Uterus (tissue), 2 donors: ENCODE data around the gene ELL2.

Experiments
- POLR2A ChIP-seq, 2 donors: fragments of 450-650 bp; IDR thresholded peaks; one replicate each; pipeline ENCODE4 v1.6.1; 2016; ENCODE audit warnings: antibody characterized with exemption in 2 of 2, mild to moderate bottlenecking in 1 of 2, moderate library complexity in 1 of 2
- TF ChIP-seq, protein P1 (sequence below), 4 experiments: fragments of 200-600 bp in 2 of 4; fragments of 450-650 bp in 2 of 4; sonication (generic) in 2 of 4; IDR thresholded peaks; one replicate each; pipeline ENCODE4 v1.5.1; 2016 to 2019; ENCODE audit warnings: antibody characterized with exemption in 4 of 4, mild to moderate bottlenecking in 2 of 4, moderate library complexity in 1 of 4

DNA sequence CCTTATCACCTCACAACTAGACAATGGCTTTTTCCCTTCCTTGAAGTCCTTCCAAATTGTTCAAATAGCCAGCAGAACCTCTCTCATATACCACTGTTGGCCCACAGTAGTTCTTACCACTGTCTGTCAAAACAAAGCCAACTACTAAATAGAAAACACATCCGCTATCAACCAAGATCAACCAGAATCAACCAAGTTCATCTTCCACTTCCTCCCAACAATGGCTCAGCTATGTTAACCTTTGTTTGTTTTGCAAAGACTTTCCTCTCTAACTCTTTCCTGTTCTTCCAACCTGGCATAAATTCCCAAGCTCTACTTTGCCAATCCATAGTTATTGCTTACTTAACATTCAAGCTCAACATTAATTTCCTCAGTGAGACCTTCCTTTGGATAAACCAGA, 15.2 kb downstream of the ELL2 start:
- TF ChIP-seq, protein P1, sequence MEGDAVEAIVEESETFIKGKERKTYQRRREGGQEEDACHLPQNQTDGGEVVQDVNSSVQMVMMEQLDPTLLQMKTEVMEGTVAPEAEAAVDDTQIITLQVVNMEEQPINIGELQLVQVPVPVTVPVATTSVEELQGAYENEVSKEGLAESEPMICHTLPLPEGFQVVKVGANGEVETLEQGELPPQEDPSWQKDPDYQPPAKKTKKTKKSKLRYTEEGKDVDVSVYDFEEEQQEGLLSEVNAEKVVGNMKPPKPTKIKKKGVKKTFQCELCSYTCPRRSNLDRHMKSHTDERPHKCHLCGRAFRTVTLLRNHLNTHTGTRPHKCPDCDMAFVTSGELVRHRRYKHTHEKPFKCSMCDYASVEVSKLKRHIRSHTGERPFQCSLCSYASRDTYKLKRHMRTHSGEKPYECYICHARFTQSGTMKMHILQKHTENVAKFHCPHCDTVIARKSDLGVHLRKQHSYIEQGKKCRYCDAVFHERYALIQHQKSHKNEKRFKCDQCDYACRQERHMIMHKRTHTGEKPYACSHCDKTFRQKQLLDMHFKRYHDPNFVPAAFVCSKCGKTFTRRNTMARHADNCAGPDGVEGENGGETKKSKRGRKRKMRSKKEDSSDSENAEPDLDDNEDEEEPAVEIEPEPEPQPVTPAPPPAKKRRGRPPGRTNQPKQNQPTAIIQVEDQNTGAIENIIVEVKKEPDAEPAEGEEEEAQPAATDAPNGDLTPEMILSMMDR (IDR thresholded peaks at IDR 0.05): no peak
- TF ChIP-seq POLR2A (IDR thresholded peaks at IDR 0.05): no peak
